ENCODE results near the gene PRDM13. TPM values are rescaled to one million over a fixed set of nuclear protein-coding genes. Genes with fewer than 3 reads are reported as not detected.
"Not testable (repeated sequence)": the region's sequence is repeated elsewhere in the genome, so short reads cannot be mapped to it uniquely, and the experiment has no call there.

Gene PRDM13
- total and polyA plus RNA-seq, 5 donors, result not detected

DNA sequence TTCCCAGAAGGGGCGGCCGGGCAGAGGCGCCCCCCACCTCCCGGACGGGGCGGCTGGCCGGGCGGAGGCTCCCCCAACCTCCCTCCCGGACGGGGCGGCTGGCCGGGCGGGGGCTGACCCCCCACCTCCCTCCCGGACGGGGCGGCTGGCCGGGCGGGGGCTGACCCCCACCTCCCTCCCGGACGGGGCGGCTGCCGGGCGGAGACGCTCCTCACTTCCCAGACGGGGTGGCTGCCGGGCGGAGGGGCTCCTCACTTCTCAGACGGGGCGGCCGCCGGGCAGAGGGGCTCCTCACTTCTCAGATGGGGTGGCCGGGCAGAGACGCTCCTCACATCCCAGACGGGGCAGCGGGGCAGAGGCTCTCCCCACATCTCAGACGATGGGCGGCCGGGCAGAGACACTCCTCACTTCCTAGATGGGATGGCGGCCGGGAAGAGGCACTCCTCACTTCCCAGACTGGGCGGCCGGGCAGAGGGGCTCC lies 43.5 kb downstream of the PRDM13 start:
- DNase-seq; intact Hi-C loops (cut with DNase I); H3K27me3 ChIP-seq (ENCODE audit: control insufficient read depth, insufficient read depth); H3K27ac ChIP-seq (ENCODE audit: low read length); H3K9me3 ChIP-seq (ENCODE audit: control insufficient read depth, low read length); ATAC-seq; H3K4me1 ChIP-seq (ENCODE audit: control insufficient read depth, insufficient read depth, low read length); H3K4me3 ChIP-seq (ENCODE audit: low read length): not testable (repeated sequence)
- 92% methylated on average over 25 of the region's 42 CpGs for WGBS

DNA sequence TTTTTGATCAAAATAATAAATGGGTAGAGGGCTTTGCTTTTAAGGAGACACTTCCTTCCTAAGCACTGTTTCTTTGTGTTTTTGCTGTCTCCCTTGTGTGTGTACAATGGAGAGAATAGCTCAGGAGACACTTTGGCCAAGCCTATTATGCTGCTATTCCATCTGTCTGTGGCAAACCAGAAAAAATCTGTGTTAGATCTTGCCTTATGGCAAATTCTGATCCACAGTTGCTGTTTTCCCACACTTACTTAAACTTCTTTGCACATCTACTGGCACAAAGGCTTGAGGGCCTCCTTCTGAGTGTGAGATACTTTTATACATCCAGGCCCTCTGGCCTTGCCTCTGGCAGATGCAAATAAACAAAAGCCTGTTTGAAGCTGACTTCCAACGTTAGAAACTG lies 53.6 kb downstream of the PRDM13 start:
- intact Hi-C loops (cut with DNase I), result no loop called here
- 11% methylated on average over 1 of the region's 1 CpG for WGBS
- Histone ChIP-seq H3K27me3 (ENCODE audit: control insufficient read depth, insufficient read depth) (no peaks in the 10 kb centered on the region), H3K4me1 (ENCODE audit: control insufficient read depth, insufficient read depth, low read length) (no peaks in the 10 kb centered on the region), H3K27ac (ENCODE audit: low read length) (no peak overlapping the region), H3K4me3 (ENCODE audit: low read length) (no peak overlapping the region), H3K9me3 (ENCODE audit: control insufficient read depth, low read length) (no peaks in the 10 kb centered on the region)
- no peak for ATAC-seq
- no peak for DNase-seq

DNA sequence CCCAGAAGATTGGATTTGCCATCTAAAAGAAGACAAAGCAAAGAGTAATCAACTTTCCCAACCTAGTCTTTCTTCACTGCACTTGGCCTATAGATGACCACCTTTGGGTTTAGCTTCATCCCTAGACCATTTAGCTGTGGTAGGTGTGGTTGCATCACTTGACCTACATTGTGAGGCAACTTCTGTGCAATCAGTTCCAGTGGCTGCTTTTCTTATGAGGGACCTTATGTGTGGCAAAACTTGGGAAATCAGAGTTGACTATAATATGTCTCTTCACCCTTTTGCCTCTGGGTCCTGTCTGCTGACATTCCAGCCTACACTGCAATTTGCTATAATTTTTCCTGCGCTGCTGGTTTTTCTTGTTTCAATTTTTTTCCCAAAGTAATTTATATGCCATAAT lies 55.2 kb downstream of the PRDM13 start:
- Histone ChIP-seq H3K4me3 (ENCODE audit: low read length) (no peak overlapping the region), H3K9me3 (ENCODE audit: control insufficient read depth, low read length) (no peaks in the 10 kb centered on the region), H3K27ac (ENCODE audit: low read length) (no peak overlapping the region), H3K27me3 (ENCODE audit: control insufficient read depth, insufficient read depth) (no peaks in the 10 kb centered on the region), H3K4me1 (ENCODE audit: control insufficient read depth, insufficient read depth, low read length) (no peaks in the 10 kb centered on the region)
- DNase-seq (no peak), ATAC-seq (no peak)
- 93% methylated on average over 1 of the region's 1 CpG for WGBS
- intact Hi-C loops (cut with DNase I), result no loop called here

DNA sequence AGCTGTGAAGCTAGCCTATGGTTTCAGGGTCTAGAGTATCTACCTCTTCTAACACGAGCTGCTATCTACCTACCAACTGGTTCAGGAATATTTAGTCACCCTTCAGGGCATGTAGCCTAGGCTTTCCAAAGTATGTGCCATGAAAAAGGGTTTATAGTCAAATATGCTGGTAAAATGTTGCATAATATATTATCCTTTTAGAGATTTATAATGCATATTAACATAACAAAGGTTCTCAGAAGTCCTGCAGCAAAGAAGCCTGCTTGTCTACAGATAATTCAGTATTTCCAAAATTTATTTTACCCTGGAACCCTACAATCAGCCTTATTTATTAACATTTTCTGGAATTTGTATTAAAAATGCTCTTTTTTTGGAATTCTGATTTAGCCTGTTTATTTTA lies 56.0 kb downstream of the PRDM13 start:
- no peaks in the 10 kb centered on the region for H3K4me1 ChIP-seq (ENCODE audit: control insufficient read depth, insufficient read depth, low read length)
- no peak for DNase-seq
- no peaks in the 10 kb centered on the region for H3K9me3 ChIP-seq (ENCODE audit: control insufficient read depth, low read length)
- H3K4me3 ChIP-seq (ENCODE audit: low read length), result no peak overlapping the region
- no peaks in the 10 kb centered on the region for H3K27me3 ChIP-seq (ENCODE audit: control insufficient read depth, insufficient read depth)
- ATAC-seq, result no peak
- H3K27ac ChIP-seq (ENCODE audit: low read length), result no peak overlapping the region
- intact Hi-C loops (cut with DNase I), result no loop called here
- WGBS, result 38% methylated on average over 1 of the region's 1 CpG

Other genes starting within 250 kb of the PRDM13 start
- 10 to 100 TPM; 17.9 to 31.4 (median 24.6) TPM for gene COQ3, start 212.6 kb upstream of the PRDM13 start, total RNA-seq
- 39.2 TPM for gene COQ3, start 212.6 kb upstream of the PRDM13 start, polyA plus RNA-seq
- gene PNISR, start 181.5 kb upstream of the PRDM13 start, total RNA-seq, result 10 to 100 TPM; 62.4 to 79.2 (median 66.6) TPM
- 53.9 TPM for gene PNISR, start 181.5 kb upstream of the PRDM13 start, polyA plus RNA-seq
- gene USP45, start 91.4 kb upstream of the PRDM13 start, total RNA-seq, result 10 to 100 TPM; 10.1 to 12.6 (median 10.6) TPM
- gene USP45, start 91.4 kb upstream of the PRDM13 start, polyA plus RNA-seq, result 4.1 TPM
- 10 to 100 TPM; 19.8 to 28.4 (median 21.8) TPM for gene CCNC, start 38.2 kb upstream of the PRDM13 start, total RNA-seq
- 17.4 TPM for gene CCNC, start 38.2 kb upstream of the PRDM13 start, polyA plus RNA-seq